Esophagus muscularis mucosa (tissue), 4 donors: ENCODE data around the gene RGPD3.

Source experiments
- EP300 ChIP-seq: sonication (generic); formaldehyde crosslinking; IDR thresholded peaks from one replicate; pipeline ENCODE4 v1.6.1; 2017; ENCODE audit warnings: antibody characterized with exemption
- POLR2A ChIP-seq: fragments of 450-650 bp; IDR thresholded peaks from one replicate; pipeline ENCODE4 v1.6.1; 2017; ENCODE audit warnings: antibody characterized with exemption, moderate library complexity, mild to moderate bottlenecking, low read depth
- TF ChIP-seq, protein P1 (sequence below), 3 experiments: fragments of 200-600 bp in 2 of 3; fragments of 450-650 bp in 1 of 3; sonication (generic) in 2 of 3; IDR thresholded peaks; one replicate each; pipeline ENCODE4 v1.5.1; 2017 to 2019; ENCODE audit warnings: antibody characterized with exemption in 3 of 3, mild to moderate bottlenecking in 2 of 3, moderate library complexity in 1 of 3

DNA sequence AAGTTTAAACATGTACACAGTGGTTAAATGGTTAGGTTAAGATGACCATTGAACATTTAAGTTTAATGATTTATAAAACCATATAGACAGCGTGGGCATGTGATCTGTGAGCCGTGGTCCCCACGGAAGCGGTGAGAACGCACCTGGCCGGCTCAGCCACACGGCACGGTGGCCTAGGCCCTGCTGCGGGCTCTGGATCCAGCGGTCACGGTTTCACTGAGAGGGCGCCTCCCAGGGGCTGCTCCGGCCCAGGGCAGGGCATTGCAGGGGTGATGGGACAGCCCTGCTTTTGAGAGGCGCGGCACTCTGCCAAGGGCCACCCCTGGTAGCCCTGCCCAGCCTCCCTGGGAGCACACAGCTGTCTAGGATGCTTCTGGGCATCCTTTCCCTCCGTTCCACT, 124.9 kb downstream of the RGPD3 start:
- TF ChIP-seq, protein P1, sequence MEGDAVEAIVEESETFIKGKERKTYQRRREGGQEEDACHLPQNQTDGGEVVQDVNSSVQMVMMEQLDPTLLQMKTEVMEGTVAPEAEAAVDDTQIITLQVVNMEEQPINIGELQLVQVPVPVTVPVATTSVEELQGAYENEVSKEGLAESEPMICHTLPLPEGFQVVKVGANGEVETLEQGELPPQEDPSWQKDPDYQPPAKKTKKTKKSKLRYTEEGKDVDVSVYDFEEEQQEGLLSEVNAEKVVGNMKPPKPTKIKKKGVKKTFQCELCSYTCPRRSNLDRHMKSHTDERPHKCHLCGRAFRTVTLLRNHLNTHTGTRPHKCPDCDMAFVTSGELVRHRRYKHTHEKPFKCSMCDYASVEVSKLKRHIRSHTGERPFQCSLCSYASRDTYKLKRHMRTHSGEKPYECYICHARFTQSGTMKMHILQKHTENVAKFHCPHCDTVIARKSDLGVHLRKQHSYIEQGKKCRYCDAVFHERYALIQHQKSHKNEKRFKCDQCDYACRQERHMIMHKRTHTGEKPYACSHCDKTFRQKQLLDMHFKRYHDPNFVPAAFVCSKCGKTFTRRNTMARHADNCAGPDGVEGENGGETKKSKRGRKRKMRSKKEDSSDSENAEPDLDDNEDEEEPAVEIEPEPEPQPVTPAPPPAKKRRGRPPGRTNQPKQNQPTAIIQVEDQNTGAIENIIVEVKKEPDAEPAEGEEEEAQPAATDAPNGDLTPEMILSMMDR (IDR thresholded peaks at IDR 0.05) = no peak
- TF ChIP-seq POLR2A = no peak
- TF ChIP-seq EP300 = no peak
